CD8-positive, alpha-beta memory T cell (primary cell): ENCODE data around the gene FBXW12. TPM values are rescaled to one million over a fixed set of nuclear protein-coding genes. Genes with fewer than 3 reads are reported as not detected.

Experiments used
- CTCF ChIA-PET: fragments of 350-600 bp; sonication (Branson Sonifier 250); formaldehyde crosslinking; loops from one replicate; lab custom pipeline; 2021; ENCODE audit warnings: antibody characterized with exemption; lab: Charles Lee
- POLR2A ChIA-PET: fragments of 350-600 bp; sonication (Branson Sonifier 250); formaldehyde crosslinking; loops from one replicate; lab custom pipeline; 2021; ENCODE audit warnings: antibody characterized with exemption; lab: Charles Lee
- DNase-seq, 5 donors: peaks; one replicate each; pipeline versions ENCODE4 v3.0.0 to v3.0.0-alpha.2; 2020 to 2022; ENCODE audit warnings: mixed read lengths in 1 of 5
- H3K27ac ChIP-seq: one replicate; pipeline ENCODE4 v1.7.0; 2013; ENCODE audit warnings: low read depth, mild to moderate bottlenecking, low read length, moderate library complexity
- H3K27me3 ChIP-seq: 2 replicates; pipeline ENCODE4 v1.7.0; 2013; ENCODE audit warnings: low read length, mild to moderate bottlenecking; ENCODE audit not compliant: insufficient read depth, poor library complexity, severe bottlenecking
- H3K36me3 ChIP-seq: 2 replicates; pipeline ENCODE4 v1.7.0; 2013; ENCODE audit warnings: mild to moderate bottlenecking, low read length, moderate library complexity; ENCODE audit not compliant: insufficient read depth
- H3K4me1 ChIP-seq: 2 replicates; pipeline ENCODE4 v1.7.0; 2013; ENCODE audit warnings: mild to moderate bottlenecking, low read length, moderate library complexity; ENCODE audit not compliant: insufficient read depth
- H3K4me3 ChIP-seq: 2 replicates; pipeline ENCODE4 v1.7.0; 2013; ENCODE audit warnings: mild to moderate bottlenecking, low read length
- H3K9me3 ChIP-seq: 2 replicates; pipeline ENCODE4 v1.7.0; 2013; ENCODE audit warnings: mild to moderate bottlenecking, low read length
- H3K27ac Mint-ChIP-seq, 8 donors: one replicate each; pipeline ENCODE4 v1.8.0; 2020 to 2021; ENCODE audit warnings: mixed read lengths in 8 of 8, mild to moderate bottlenecking in 6 of 8, inconsistent platforms in 3 of 8, moderate library complexity in 3 of 8
- H3K27me3 Mint-ChIP-seq, 2 donors: one replicate each; pipeline ENCODE4 v1.8.0; 2020 to 2021; ENCODE audit warnings: mixed read lengths in 2 of 2, mild to moderate bottlenecking in 1 of 2, moderate library complexity in 1 of 2
- H3K36me3 Mint-ChIP-seq, 3 donors: one replicate each; pipeline ENCODE4 v1.8.0; 2020 to 2021; ENCODE audit warnings: mixed read lengths in 3 of 3, inconsistent platforms in 1 of 3, mild to moderate bottlenecking in 1 of 3
- H3K4me1 Mint-ChIP-seq, 3 donors: one replicate each; pipeline ENCODE4 v1.8.0; 2020 to 2021; ENCODE audit warnings: mixed read lengths in 3 of 3, inconsistent platforms in 1 of 3, mild to moderate bottlenecking in 1 of 3
- H3K4me3 Mint-ChIP-seq, 7 donors: one replicate each; pipeline ENCODE4 v1.8.0; 2020 to 2021; ENCODE audit warnings: mixed read lengths in 7 of 7, mild to moderate bottlenecking in 6 of 7, moderate library complexity in 4 of 7, inconsistent platforms in 2 of 7
- H3K9me3 Mint-ChIP-seq, 5 donors: one replicate each; pipeline ENCODE4 v1.8.0; 2020 to 2022; ENCODE audit warnings: mixed read lengths in 5 of 5, mild to moderate bottlenecking in 3 of 5, moderate library complexity in 2 of 5, inconsistent platforms in 1 of 5
- polyA plus RNA-seq: library from polyadenylated mRNA; unstranded; fragments of 300-500 nt; fragmentation: Illumina TruSeq; gene quantifications from one replicate; pipeline ENCODE4 v1.2.3, GENCODE V29; 2021
- total RNA-seq, 2 experiments: library from RNA; stranded (reverse); gene quantifications; one replicate each; pipeline ENCODE4 v1.2.3, GENCODE V29; 2021

FBXW12 gene
- total and polyA plus RNA-seq, 3 experiments from 2014 or later = not detected

GRCh38 chr3:48364840-48365239 is 7.2 kb upstream of the FBXW12 start:
- ChIA-PET CTCF (no interaction called here), POLR2A (no interaction called here)
- Histone ChIP-seq H3K27me3 (no peaks in the 10 kb centered on the region), H3K4me3 (no peak overlapping the region), H3K9me3 (no peaks in the 10 kb centered on the region), H3K4me1 (no peaks in the 10 kb centered on the region), H3K27ac (no peak overlapping the region), H3K36me3 (no peaks in the 10 kb centered on the region)
- Mint-ChIP-seq H3K4me3 (no peak overlapping the region), H3K4me1 (no peaks in the 10 kb centered on the region), H3K27ac (peak overlapping the region in 1 of 8 donors; percentile 9), H3K36me3 (peaks cover 0 to 12% (median 0%) of the 10 kb centered on the region in 3 donors), H3K9me3 (peaks cover 7 to 16% (median 9%) of the 10 kb centered on the region in 5 donors), H3K27me3 (peaks cover 5 to 8% of the 10 kb centered on the region in 2 donors)
- no peak for DNase-seq

GRCh38 chr3:48367201-48367600 is 4.8 kb upstream of the FBXW12 start:
- Histone ChIP-seq H3K4me3 (no peak overlapping the region), H3K27me3 (no peaks in the 10 kb centered on the region), H3K9me3 (no peaks in the 10 kb centered on the region), H3K36me3 (no peaks in the 10 kb centered on the region), H3K4me1 (no peaks in the 10 kb centered on the region), H3K27ac (no peak overlapping the region)
- peaks cover under 1 to 1% of the 10 kb centered on the region in 2 donors for H3K27me3 Mint-ChIP-seq
- peaks cover 0 to 2% (median 1%) of the 10 kb centered on the region in 5 donors for H3K9me3 Mint-ChIP-seq
- DNase-seq = no peak
- H3K27ac Mint-ChIP-seq = no peak overlapping the region
- H3K4me1 Mint-ChIP-seq = no peaks in the 10 kb centered on the region
- ChIA-PET POLR2A (no interaction called here), CTCF (no interaction called here)
- no peak overlapping the region for H3K4me3 Mint-ChIP-seq
- H3K36me3 Mint-ChIP-seq = peaks cover 0 to 2% (median 0%) of the 10 kb centered on the region in 3 donors

GRCh38 chr3:48369693-48370332 is 2.2 kb upstream of the FBXW12 start:
- Histone ChIP-seq H3K27me3 (no peaks in the 10 kb centered on the region), H3K4me1 (no peaks in the 10 kb centered on the region), H3K4me3 (no peak overlapping the region), H3K36me3 (no peaks in the 10 kb centered on the region), H3K9me3 (no peaks in the 10 kb centered on the region), H3K27ac (no peak overlapping the region)
- Mint-ChIP-seq H3K27ac (no peak overlapping the region), H3K36me3 (no peaks in the 10 kb centered on the region), H3K27me3 (peaks cover 0 to 1% of the 10 kb centered on the region in 2 donors), H3K9me3 (no peaks in the 10 kb centered on the region), H3K4me1 (no peaks in the 10 kb centered on the region), H3K4me3 (no peak overlapping the region)
- POLR2A ChIA-PET = no interaction called here
- CTCF ChIA-PET = no interaction called here
- no peak for DNase-seq

- H3K9me3 Mint-ChIP-seq = no peaks in the 10 kb centered on the region
- H3K27me3 Mint-ChIP-seq = peaks cover 0 to 1% of the 10 kb centered on the region in 2 donors
- no peak for DNase-seq
- no peaks in the 10 kb centered on the region for H3K27me3 ChIP-seq
- no peak overlapping the region for H3K4me3 ChIP-seq
- no peaks in the 10 kb centered on the region for H3K36me3 ChIP-seq
- H3K4me1 Mint-ChIP-seq = no peaks in the 10 kb centered on the region
- ChIA-PET POLR2A (no interaction called here), CTCF (no interaction called here)
- H3K27ac ChIP-seq = no peak overlapping the region
- H3K4me1 ChIP-seq = no peaks in the 10 kb centered on the region
- H3K36me3 Mint-ChIP-seq = no peaks in the 10 kb centered on the region
- H3K27ac Mint-ChIP-seq = peak overlapping the region in 1 of 8 donors; percentile 53
- no peaks in the 10 kb centered on the region for H3K9me3 ChIP-seq
- no peak overlapping the region for H3K4me3 Mint-ChIP-seq
Observed at GRCh38 chr3:48370333-48370713, 1.7 kb upstream of the FBXW12 start.

DNA sequence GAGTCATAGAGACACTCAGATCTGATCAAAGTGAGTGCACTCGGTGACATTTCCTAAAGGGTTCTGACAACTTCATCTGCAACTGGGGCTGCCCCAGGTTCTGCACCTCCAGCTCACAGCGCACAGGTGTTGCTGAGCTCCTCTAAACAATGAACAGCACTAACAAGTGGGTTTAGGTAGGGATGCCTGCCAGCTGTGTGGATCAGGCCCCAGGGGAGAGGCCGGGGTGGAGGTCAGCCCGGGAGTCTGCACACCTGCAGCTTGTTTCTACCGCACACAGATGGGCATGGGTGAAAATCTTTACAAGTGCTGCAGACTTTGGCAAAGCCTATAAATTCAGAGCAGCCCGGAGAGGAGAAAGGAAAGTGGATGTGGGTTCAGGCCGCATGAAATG is 355 bp downstream of the FBXW12 start:
- ChIA-PET POLR2A (no interaction called here), CTCF (interaction anchor here (1.2 kb wide), 1 partner anchor 64 kb away, joined by 4 read pairs; no protein-coding TSS in a partner anchor)
- H3K4me1 ChIP-seq = no peaks in the 10 kb centered on the region
- no peaks in the 10 kb centered on the region for H3K9me3 ChIP-seq
- no peaks in the 10 kb centered on the region for H3K4me1 Mint-ChIP-seq
- H3K27ac Mint-ChIP-seq = no peak overlapping the region
- H3K4me3 Mint-ChIP-seq = no peak overlapping the region
- H3K27ac ChIP-seq = no peak overlapping the region
- H3K27me3 ChIP-seq = no peaks in the 10 kb centered on the region
- no peak for DNase-seq
- H3K36me3 ChIP-seq = no peaks in the 10 kb centered on the region
- H3K9me3 Mint-ChIP-seq = no peaks in the 10 kb centered on the region
- H3K27me3 Mint-ChIP-seq = peaks cover 0 to 1% of the 10 kb centered on the region in 2 donors
- H3K4me3 ChIP-seq = no peak overlapping the region
- no peaks in the 10 kb centered on the region for H3K36me3 Mint-ChIP-seq

GRCh38 chr3:48372862-48373435 is 930 bp downstream of the FBXW12 start:
- no peaks in the 10 kb centered on the region for H3K4me1 ChIP-seq
- Mint-ChIP-seq H3K36me3 (no peaks in the 10 kb centered on the region), H3K4me1 (no peaks in the 10 kb centered on the region), H3K27ac (no peak overlapping the region), H3K27me3 (peaks cover 0 to 1% of the 10 kb centered on the region in 2 donors), H3K9me3 (no peaks in the 10 kb centered on the region), H3K4me3 (no peak overlapping the region)
- CTCF ChIA-PET = interaction anchor here (1.2 kb wide), 1 partner anchor 63 kb away, joined by 4 read pairs; no protein-coding TSS in a partner anchor
- POLR2A ChIA-PET = no interaction called here
- H3K27ac ChIP-seq = no peak overlapping the region
- H3K27me3 ChIP-seq = no peaks in the 10 kb centered on the region
- no peaks in the 10 kb centered on the region for H3K36me3 ChIP-seq
- no peak for DNase-seq
- H3K4me3 ChIP-seq = no peak overlapping the region
- H3K9me3 ChIP-seq = no peaks in the 10 kb centered on the region

DNA sequence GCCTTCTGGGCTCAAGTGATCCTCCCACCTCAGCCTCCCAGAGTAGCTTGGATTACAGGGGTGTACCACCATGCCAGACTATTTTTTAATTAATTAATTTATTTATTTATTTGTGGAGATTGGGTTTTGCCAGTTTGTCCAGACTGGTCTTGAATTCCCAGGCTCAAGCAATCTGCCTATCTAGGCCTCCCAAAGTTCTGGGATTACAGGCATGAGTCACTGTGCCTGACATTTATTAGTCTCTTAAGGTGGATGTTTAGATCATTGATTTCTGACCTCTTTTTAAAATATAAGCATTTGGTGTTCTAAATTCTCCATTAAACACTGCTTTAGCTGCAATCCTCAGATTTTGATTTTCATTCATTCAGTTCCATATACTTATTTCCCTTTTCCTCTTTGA is 15.6 kb downstream of the FBXW12 start:
- CTCF ChIA-PET = interaction anchor here (1.6 kb wide), 1 partner anchor 13 kb away, joined by 4 read pairs; no protein-coding TSS in a partner anchor
- POLR2A ChIA-PET = no interaction called here

GRCh38 chr3:48388966-48389365 is 16.9 kb downstream of the FBXW12 start:
- H3K27ac Mint-ChIP-seq = no peak overlapping the region
- H3K27me3 Mint-ChIP-seq = peaks cover 10 to 43% of the 10 kb centered on the region in 2 donors
- Histone ChIP-seq H3K27ac (no peak overlapping the region), H3K4me3 (no peak overlapping the region), H3K4me1 (no peaks in the 10 kb centered on the region), H3K36me3 (no peaks in the 10 kb centered on the region), H3K27me3 (no peaks in the 10 kb centered on the region), H3K9me3 (no peaks in the 10 kb centered on the region)
- H3K4me1 Mint-ChIP-seq = no peaks in the 10 kb centered on the region
- DNase-seq = no peak
- H3K9me3 Mint-ChIP-seq = no peaks in the 10 kb centered on the region
- ChIA-PET POLR2A (no interaction called here), CTCF (no interaction called here)
- H3K4me3 Mint-ChIP-seq = no peak overlapping the region
- H3K36me3 Mint-ChIP-seq = no peaks in the 10 kb centered on the region

More for the DNA sequence above, 15.6 kb downstream of the FBXW12 start:
- Mint-ChIP-seq H3K9me3 (no peaks in the 10 kb centered on the region), H3K4me1 (no peaks in the 10 kb centered on the region), H3K4me3 (no peak overlapping the region), H3K27me3 (peaks cover 10 to 36% of the 10 kb centered on the region in 2 donors), H3K36me3 (no peaks in the 10 kb centered on the region), H3K27ac (no peak overlapping the region)
- no peak overlapping the region for H3K27ac ChIP-seq
- H3K27me3 ChIP-seq = no peaks in the 10 kb centered on the region
- H3K36me3 ChIP-seq = no peaks in the 10 kb centered on the region
- no peak overlapping the region for H3K4me3 ChIP-seq
- no peaks in the 10 kb centered on the region for H3K4me1 ChIP-seq
- DNase-seq = no peak
- no peaks in the 10 kb centered on the region for H3K9me3 ChIP-seq
